Activated T-cell treated with anti-CD3 and anti-CD28 coated beads, Interleukin-2, amount 50 U/mL, for 48 hours (primary cell): ENCODE data around the gene PIM1.
"Not testable (repeated sequence)": the region's sequence is repeated elsewhere in the genome, so short reads cannot be mapped to it uniquely, and the experiment has no call there.

Experiments
- DNase-seq, 2 experiments: peaks; one replicate each; pipeline ENCODE4 v3.0.0-alpha.2; 2020

Gene PIM1

DNA sequence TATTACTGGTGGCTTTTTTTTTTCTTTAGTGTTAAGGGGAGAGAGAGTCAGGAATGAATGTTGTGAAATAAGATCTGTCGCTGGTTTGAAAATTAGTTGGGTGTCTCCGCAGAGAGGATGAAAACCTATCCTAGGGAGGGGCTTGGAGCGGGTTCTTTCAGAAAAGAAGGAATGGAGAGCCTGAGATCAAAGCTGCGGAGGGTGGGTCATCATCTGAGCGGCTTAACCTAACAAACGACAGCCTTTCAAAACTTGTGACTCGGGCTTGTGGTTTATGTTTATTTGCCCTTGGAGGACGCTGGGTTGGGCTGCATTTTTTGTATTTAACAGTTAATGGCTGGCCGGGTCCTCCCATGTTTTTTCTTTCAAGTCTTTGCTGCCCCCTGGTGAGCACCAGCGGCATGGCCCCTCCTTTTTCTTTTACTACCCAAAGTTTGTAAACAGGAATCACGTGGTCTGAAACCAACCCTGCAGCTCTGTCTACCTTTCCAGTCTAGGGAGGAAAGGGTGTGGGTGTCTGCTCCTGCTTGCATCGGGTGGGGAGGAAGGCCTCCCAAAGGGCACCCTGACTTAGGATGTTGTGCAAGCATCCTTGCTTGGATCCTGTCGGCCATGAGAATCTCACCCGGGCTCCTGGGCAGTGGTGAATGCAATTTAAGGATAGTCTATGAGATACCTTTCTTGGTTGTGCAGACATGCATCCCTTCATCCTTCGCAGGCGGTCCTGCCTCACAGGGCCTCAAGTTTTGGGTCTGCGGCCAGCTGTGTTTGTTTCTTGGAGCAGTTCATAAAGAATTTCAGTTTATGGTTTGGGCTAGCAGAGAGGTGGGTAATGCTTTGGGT lies 2.2 kb downstream of the PIM1 start:
- peak; percentile 94 to 96 for DNase-seq

GRCh38 chr6:37172912-37173492 lies 3.0 kb downstream of the PIM1 start:
- peak in 1 of 2 experiments; percentile 36 for DNase-seq

DNA sequence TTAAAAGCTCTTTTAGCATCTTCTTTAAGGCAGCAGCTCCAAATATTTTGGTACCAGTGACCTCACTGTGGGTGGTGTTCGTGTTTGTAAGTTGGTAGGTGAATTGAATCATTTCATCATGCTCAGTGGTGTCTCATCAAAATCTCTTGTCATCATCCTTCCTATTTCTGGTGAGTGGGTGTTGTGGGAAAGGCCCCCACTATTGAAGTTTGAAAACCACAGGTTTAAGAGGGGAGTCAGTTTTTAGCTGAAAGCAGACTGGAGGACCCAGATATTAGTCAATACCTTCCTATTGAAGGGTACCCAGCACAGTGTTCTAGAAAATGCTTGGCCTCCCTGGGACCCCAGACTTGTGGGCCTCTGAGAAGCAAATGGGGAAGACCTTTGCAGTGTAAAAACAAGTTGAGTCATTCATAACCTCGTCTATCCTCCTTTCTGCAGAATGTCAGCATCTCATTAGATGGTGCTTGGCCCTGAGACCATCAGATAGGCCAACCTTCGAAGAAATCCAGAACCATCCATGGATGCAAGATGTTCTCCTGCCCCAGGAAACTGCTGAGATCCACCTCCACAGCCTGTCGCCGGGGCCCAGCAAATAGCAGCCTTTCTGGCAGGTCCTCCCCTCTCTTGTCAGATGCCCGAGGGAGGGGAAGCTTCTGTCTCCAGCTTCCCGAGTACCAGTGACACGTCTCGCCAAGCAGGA lies 3.7 kb downstream of the PIM1 start:
- peak; percentile 76 to 78 for DNase-seq

DNA sequence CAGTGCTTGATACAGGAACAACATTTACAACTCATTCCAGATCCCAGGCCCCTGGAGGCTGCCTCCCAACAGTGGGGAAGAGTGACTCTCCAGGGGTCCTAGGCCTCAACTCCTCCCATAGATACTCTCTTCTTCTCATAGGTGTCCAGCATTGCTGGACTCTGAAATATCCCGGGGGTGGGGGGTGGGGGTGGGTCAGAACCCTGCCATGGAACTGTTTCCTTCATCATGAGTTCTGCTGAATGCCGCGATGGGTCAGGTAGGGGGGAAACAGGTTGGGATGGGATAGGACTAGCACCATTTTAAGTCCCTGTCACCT lies 4.2 kb downstream of the PIM1 start:
- no peak for DNase-seq

DNA sequence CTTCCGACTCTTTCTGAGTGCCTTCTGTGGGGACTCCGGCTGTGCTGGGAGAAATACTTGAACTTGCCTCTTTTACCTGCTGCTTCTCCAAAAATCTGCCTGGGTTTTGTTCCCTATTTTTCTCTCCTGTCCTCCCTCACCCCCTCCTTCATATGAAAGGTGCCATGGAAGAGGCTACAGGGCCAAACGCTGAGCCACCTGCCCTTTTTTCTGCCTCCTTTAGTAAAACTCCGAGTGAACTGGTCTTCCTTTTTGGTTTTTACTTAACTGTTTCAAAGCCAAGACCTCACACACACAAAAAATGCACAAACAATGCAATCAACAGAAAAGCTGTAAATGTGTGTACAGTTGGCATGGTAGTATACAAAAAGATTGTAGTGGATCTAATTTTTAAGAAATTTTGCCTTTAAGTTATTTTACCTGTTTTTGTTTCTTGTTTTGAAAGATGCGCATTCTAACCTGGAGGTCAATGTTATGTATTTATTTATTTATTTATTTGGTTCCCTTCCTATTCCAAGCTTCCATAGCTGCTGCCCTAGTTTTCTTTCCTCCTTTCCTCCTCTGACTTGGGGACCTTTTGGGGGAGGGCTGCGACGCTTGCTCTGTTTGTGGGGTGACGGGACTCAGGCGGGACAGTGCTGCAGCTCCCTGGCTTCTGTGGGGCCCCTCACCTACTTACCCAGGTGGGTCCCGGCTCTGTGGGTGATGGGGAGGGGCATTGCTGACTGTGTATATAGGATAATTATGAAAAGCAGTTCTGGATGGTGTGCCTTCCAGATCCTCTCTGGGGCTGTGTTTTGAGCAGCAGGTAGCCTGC lies 4.8 kb downstream of the PIM1 start:
- DNase-seq: peak in 1 of 2 experiments; percentile 30

GRCh38 chr6:37175332-37176267 lies 5.6 kb downstream of the PIM1 start:
- DNase-seq: no peak

GRCh38 chr6:37176268-37177076 lies 6.5 kb downstream of the PIM1 start:
- no peak for DNase-seq

DNA sequence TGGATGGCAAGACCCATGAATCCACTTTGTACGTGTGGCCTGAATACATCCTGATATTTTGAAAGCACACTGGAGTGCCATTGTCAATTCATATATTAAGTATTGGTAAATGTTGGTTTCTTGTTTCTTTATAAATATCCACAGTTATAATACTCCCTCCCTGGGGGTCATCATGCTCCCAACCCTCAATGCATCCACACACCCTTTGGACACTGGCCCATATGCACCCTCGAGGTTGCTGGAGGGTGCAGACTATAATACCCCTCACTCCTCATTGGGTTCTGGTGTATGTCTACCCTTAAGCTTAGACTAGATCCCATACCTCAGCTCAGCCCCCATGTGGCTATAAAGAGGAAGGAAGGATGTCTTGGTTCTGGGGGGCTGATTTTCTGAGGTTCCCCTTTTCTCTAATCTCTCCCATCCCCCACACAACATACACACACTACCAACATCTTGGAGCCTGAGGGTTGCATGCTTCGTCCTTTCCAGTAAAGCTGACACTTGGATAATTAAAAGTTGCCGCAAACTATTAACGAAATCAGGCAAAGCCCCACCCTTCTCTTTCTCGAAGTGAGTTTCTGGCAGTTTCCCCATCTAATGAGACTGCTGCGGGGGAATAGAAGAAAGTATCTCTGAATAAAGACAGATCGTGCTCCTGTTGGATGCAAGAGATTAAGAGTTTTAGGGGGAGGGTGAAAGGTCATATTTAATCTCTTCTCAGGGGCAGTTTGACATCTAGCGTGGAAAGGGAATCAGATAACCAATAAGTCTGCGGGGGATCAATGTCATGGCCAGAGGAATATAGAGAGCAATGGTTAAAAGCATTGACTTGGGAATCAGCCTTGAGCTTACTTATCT lies 7.4 kb downstream of the PIM1 start:
- DNase-seq: no peak

GRCh38 chr6:37177935-37178517 lies 8.1 kb downstream of the PIM1 start:
- no peak for DNase-seq

- no peak for DNase-seq
These were observed 10.1 kb downstream of the PIM1 start for GRCh38 chr6:37180075-37180474.

DNA sequence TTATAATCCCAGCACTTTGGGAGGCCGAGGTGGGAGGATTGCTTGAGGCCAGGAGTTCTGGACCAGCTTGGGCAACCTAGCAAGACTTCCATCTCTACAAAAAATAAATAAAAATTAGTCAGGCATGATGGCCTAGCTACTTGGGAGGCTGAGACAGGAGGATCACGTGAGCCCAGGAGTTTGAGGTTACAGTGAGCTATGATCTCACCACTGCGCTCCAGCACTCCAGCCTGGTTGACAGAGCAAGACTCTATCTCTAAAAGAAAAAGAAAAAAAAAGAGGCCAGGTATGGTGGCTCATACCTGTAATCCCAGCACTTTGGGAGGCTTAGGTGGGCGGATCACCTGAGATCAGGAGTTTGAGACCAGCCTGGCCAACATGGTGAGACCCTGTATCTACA lies 10.7 kb downstream of the PIM1 start:
- not testable (repeated sequence) for DNase-seq

GRCh38 chr6:37182736-37183590 lies 13.0 kb downstream of the PIM1 start:
- peak; percentile 68 to 75 for DNase-seq

DNA sequence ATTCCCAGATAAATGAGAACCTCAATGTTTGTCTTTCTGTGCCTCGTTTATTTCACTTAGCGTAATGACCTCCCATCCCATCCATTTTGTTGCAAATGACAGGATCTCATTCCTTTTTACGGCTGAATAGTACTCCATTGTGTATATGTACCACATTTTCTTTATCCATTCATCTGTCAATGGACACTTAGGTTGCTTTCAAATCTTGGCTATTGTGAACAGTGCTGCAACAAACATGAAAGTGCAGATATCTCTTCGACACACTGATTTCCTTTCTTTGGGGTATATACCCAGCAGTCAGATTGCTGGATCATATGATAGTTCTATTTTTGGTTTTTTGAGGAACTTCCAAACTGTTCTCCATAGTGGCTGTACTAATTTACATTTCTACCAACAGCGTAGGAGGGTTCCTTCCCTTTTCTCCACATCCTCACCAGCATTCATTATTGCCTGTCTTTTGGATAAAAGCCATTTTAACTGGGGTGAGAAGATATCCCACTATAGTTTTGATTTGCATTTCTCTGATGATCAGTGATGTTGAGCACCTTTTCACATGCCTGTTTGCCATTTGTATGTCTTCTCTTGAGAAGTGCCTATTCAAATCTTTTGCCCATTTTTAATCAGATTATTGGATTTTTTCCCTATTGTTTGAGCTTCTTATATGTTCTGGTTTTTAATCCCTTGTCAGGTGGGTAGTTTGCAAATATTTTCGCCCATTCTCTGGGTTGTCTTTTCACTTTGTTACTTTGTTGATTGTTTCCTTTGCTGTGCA lies 16.2 kb downstream of the PIM1 start:
- DNase-seq: not testable (repeated sequence)

GRCh38 chr6:37187321-37188022 lies 17.5 kb downstream of the PIM1 start:
- peak; percentile 52 to 62 for DNase-seq

DNA sequence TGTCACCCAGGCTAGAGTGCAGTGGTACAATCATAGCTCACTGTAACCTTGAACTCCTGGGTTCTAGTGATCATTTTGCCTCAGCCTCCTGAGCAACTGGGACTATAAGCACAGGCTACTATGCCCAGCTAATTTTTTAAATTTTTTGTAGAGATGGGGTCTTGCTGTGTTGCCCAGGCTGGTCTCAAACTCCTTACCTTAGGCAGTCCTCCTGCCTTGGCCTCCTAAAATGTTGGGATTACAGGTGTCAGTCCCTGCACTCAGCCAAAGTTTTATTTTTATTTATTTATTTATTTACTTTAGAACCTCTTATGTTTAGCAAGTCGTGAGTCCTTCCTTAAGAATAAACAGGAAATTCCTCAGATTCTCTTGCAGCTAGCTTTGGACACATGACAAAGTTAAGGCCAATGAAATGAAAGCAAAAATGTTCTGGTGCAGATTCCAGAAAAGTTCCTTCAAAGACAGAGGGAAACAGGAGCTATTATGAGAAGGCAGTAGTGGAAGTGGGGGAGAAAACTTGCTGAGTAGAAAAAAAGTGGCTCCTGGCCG lies 19.1 kb downstream of the PIM1 start:
- DNase-seq: peak in 1 of 2 experiments; percentile 16

DNA sequence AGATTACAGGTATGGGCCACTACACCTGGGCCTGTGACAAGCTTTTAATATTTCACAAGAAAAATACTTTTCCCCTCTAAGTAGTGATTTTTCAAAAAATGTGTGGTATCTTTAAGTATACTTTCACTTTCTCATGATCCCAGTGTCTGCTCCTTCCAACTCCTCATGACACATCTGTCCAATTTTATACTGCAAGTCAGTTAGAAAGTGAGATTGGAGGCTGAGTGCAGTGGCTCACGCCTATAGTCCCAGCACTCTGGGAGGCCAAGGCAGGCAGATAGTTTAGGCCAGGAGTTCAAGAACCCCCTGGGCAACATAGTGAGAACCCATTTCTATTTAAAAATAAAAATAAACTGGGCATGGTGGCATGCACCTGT lies 20.2 kb downstream of the PIM1 start:
- DNase-seq: peak in 1 of 2 experiments; percentile 52

- DNase-seq: no peak
These were observed 22.7 kb downstream of the PIM1 start for GRCh38 chr6:37192666-37193065.
